ENCODE measurements around the gene CCDC197.

The CCDC197 gene

DNA sequence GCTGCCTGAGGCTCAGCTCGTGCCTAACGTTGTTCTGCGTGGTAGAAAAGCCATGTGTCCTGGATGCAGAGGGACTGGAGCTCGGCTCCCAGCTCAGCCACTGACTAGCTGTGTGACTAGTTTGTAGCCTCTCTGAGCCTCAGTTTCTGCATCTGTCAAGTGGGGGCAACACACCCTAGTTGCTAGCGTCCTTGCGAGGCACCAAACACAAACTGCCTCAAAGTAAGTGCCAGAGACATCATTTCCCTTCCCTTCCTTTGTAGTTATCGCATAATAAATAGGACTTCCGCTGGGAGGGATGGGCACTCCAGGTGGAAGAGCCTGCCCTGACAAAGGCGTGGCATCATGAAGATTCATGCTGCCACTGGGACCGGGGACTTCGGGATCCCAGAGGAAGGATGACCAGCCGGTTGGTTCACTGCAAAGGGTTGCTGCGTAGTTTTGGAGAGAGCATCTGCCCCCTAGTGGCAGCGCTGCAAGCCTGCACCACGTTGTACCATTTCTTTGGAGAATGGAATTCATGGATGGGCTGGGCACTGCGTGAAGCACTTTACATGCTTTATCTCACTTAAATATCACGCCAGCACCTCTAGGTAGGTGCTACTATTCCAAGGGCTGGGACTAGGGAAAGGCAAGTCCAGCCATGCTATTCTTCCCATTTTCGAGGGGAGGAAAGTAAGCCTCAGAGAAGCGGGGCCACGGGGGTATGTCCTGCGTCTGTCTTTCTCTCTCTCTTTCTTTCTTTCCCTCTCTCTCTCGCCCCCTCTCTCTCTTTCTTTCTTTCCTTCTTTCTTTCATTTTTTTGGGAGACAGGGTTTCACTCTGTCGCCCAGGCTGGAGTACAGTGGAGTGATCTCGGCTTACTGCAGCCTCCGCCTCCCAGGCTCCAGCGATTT lies 4.6 kb downstream of the CCDC197 start:
- DNase-seq, result peak; percentile 55

GRCh38 chr14:94003397-94003796 lies 6.3 kb downstream of the CCDC197 start:
- no peak for DNase-seq

DNA sequence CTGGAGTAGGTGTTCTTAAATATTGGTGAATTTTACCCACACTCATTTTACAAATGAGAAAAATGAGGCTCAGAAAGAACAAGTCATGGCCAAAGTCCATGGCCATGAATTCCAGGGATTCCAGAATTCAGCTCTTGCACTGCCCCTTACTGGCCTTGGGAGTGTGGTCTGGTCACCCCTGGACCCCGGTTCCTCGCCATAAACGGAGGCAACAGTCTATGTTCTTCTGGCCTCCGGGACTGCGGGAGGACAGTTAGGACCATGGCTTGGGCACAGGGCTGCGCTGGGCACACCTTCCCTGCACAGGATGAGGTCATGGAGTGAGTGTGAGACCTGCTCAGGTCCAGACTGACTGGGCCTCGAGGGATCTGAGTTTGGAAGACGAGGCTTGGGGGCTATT lies 6.9 kb downstream of the CCDC197 start:
- no peak for DNase-seq

- no peak for DNase-seq
Observed at GRCh38 chr14:94005324-94006073, 8.4 kb downstream of the CCDC197 start.

- DNase-seq, result no peak
Observed at GRCh38 chr14:94008234-94008633, 11.1 kb downstream of the CCDC197 start.

DNA sequence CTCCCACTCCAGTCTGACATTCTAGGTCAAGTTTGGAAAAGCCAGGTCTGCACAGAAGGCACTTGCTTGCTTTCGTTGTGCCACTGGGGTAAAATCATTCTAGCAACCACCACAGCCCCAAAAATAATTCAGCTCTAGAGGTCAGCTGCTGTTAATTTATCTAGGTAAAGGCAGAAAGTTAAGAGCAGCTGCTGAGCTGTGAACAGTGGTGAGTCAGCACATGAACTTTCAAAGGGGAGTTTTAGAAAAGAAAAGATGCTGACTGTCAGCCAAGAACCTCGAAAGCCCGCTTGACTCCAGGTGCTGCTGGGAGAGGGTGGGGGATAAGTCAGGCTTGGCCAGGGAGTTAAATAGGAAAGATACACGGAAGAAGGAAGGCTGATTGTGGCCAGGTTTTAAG lies 12.7 kb downstream of the CCDC197 start:
- DNase-seq, result no peak

GRCh38 chr14:94010625-94011024 lies 13.5 kb downstream of the CCDC197 start:
- no peak for DNase-seq

DNA sequence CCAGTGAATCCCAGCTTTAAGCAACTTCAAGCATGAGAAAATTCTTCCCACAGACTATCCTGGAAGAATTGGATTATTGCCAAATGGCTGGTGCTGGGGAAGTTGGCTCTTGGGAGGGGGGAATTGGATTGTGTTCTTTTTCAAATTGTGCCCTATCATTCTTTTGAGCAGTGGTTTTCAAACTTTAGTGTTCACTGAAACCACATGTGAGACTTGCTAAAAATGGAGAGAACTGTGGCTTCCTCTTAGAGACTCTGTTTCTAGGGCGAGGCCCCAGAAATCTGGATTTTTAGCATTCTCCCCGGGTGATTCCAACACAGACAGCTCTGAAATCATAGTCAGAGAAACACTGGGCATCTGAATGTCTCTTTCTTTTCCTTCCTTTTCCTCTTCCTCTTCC lies 14.7 kb downstream of the CCDC197 start:
- no peak for DNase-seq

- DNase-seq, result no peak
Observed at GRCh38 chr14:94014382-94014781, 17.3 kb downstream of the CCDC197 start.

DNA sequence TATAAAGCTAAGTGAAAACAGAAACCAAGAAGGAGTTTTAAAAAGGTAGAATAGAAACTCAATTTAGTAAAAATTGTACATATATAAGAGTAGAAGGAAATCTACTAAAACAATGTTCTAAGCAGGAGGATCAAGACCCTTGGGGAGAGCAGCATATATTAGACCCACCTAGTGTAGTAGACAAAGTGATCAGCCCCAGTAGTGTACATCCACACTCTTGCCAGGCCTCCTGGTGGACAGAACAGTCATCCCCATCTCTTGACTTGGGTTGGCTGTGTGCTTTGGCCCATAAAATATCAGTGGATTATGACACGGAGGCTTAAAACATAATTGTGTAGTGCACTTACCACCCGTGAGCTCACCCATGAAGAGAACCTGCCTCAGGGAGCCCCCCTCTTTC lies 18.1 kb downstream of the CCDC197 start:
- DNase-seq, result no peak

DNA sequence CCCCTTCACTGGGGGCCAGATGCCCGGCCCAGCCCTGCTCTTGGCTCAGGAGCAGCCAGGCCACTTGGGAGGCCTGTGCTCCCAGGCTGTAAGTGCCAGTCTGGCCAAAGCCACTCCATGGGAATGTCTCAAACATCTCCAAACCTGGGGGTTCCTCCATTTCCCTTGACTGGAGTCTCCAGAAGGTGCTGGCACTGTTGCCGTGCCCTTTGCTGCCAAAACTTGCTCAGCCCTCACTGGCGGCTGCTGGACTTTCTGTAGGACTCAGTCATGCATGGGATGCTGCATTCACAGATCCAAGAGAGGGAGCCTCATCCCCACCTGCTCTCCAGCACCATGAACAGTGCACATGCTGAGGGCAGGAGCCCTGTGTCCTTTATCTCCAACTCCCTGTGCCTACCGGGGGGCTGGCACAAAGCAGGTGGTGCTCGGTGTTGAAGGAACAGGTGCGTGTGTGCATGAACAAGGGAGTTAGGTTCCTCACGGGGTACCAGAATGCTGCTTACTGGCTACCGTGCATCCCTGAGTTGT lies 19.4 kb downstream of the CCDC197 start:
- no peak for DNase-seq

DNA sequence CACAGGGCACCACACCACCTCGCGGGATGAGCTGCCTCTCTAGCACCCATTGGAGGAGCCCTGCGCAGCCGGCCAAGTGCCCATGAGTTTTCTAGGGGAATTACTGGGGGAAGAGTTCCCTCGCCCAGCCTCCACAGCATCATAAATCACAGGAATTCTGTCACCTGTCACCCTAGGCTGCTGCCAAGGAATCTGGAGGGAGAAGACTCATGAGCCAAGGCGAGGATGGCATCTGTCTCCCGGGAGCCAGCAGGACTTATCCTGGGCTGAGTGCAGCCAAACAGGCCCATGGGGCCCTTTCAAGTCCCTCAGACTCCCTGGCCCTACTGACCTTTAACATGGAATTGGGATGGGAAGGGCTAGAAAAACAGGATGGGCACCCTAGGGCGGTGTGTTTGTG lies 21.2 kb downstream of the CCDC197 start:
- no peak for DNase-seq

- no peak for DNase-seq
Observed at GRCh38 chr14:94019329-94019728, 22.2 kb downstream of the CCDC197 start.

- no peak for DNase-seq
Observed at GRCh38 chr14:94020267-94020666, 23.2 kb downstream of the CCDC197 start.

DNA sequence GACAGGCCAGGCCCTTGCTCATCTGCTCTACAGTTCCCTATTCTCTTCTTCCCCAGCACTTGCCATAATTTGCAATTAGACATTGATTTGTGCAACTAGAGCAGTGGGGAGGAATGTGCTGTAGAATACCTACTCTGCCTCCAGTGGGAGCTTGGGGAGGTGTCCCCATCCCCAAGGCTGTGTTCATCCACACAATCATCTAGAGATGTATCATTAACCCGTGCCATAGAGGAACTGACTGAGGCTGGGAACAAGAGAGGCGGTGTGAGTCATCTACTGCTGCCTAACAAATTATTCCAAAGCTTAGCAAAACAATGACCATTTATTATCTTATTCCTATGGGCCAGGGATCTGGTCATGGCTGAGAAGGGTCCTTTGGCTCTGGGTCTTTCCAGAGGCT lies 23.9 kb downstream of the CCDC197 start:
- DNase-seq, result no peak

DNA sequence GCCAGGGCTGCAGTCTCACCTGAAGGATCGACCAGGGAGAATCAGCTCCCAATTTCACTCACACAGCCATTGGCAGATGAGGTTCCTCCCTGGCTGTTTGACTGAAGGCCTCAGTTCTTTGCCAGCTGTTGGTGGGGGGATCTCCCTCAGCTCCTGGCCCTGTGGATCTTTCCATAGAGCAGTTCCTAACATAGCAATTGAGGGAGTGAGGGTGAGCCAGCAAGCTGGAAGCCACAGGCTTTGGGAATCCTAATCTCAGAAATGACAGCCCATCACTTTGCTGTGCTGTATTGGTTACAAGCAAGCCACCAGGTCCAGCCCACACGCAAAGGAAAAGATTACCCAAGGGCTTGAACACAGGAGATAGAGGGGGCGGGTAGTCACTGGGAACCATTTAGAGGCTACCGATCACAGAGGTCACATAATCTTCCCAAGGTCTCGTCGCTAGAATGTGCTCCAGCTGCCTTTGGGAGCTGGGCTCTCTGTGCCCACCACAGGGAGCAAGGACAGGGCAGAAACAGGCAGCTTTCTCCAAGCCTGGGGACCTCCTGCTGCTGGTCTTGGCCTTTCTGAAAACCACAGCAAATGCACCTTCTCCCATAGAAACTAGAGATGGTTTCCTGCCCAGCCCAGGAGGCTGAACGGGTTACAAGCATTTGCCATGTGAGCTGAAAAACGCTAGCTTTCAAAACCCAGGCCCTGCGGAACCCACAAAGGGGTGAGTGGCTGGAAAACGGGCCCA lies 24.5 kb downstream of the CCDC197 start:
- no peak for DNase-seq

- no peak for DNase-seq
Observed at GRCh38 chr14:94022532-94023411, 25.7 kb downstream of the CCDC197 start.

- DNase-seq, result no peak
Observed at GRCh38 chr14:94024549-94024948, 27.4 kb downstream of the CCDC197 start.

- DNase-seq, result no peak
Observed at GRCh38 chr14:94025720-94026119, 28.6 kb downstream of the CCDC197 start.

GRCh38 chr14:94026173-94026888 lies 29.2 kb downstream of the CCDC197 start, which contains the start of gene OTUB2:
TSS of gene OTUB2 (plus strand) at chr14:94026340. CDS start at chr14:94026538, 198 bp downstream.
- DNase-seq, result peak; percentile 91

DNA sequence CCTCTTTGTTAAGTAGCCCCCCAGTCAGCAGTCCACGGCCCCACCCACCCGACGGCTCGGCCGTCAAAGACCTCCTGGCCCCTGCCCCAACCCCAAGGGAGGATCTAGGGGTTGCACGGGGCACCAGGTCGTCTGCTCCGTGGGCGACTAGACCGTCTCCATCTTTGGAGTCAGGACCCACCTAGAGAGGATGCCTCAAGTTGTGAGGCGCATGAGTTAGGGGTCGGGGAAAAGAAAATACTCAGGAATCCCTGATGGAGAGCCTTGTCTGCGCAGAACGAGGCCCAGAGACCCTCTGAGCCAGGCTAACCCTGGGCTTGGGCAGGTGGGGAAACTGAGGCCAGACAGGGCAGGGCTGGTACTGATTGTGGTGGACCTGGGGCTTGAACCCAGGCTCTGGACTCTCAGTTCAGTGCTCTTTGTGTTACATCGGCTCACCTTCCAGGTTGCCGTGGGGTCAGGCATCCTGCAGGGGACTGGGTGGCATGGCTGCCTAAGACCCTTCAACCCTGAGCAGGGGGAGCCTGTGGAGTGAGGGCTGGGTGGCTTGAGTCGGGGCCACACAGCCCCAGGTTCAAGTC lies 29.9 kb downstream of the CCDC197 start:
- no peak for DNase-seq

Measured in NCI-H510A (cell line).